Hepatocyte (in vitro differentiated cells): ENCODE results near the gene C2orf78. TPM values are rescaled to one million over a fixed set of nuclear protein-coding genes. Genes with fewer than 3 reads are reported as not detected.

Experiments
- DNase-seq: peaks from one replicate; pipeline ENCODE4 v3.0.0-alpha.2; 2016; ENCODE audit warnings: low spot score
- H2AFZ ChIP-seq: fragments of 200-600 bp; sonication (generic); 2 replicates; pipeline ENCODE4 v1.6.0; 2016; ENCODE audit warnings: antibody characterized with exemption, mild to moderate bottlenecking
- H3K27ac ChIP-seq: fragments of 200-600 bp; sonication (generic); 2 replicates; pipeline ENCODE4 v1.5.1; 2016; ENCODE audit warnings: mild to moderate bottlenecking
- H3K27me3 ChIP-seq: fragments of 200-600 bp; sonication (generic); 2 replicates; pipeline ENCODE4 v1.6.1; 2016
- H3K36me3 ChIP-seq: fragments of 200-600 bp; sonication (generic); replicated peaks from 2 replicates; pipeline ENCODE4 v1.5.1; 2016; ENCODE audit warnings: low read depth; ENCODE audit not compliant: insufficient read depth
- H3K4me1 ChIP-seq: fragments of 200-600 bp; sonication (generic); 2 replicates; pipeline ENCODE4 v1.5.1; 2016; ENCODE audit warnings: mild to moderate bottlenecking, moderate library complexity; ENCODE audit not compliant: insufficient read depth
- H3K4me2 ChIP-seq: fragments of 200-600 bp; sonication (generic); 2 replicates; pipeline ENCODE4 v1.6.0; 2016
- H3K4me3 ChIP-seq: fragments of 200-600 bp; sonication (generic); 2 replicates; pipeline ENCODE4 v1.5.1; 2016; ENCODE audit warnings: mild to moderate bottlenecking
- H3K79me2 ChIP-seq: fragments of 200-600 bp; sonication (generic); 2 replicates; pipeline ENCODE4 v1.6.0; 2017; ENCODE audit warnings: mild to moderate bottlenecking
- H3K9me2 ChIP-seq: fragments of 200-600 bp; sonication (generic); replicated peaks from 2 replicates; pipeline ENCODE4 v1.6.0; 2017; ENCODE audit warnings: mild to moderate bottlenecking; ENCODE audit not compliant: insufficient read depth
- H3K9me3 ChIP-seq: fragments of 200-600 bp; sonication (generic); 2 replicates; pipeline ENCODE4 v1.5.1; 2016; ENCODE audit warnings: low read depth, mild to moderate bottlenecking
- H4K20me1 ChIP-seq: fragments of 200-600 bp; sonication (generic); 2 replicates; pipeline ENCODE4 v1.6.0; 2016; ENCODE audit warnings: mild to moderate bottlenecking; ENCODE audit not compliant: insufficient read depth, poor library complexity, severe bottlenecking
- EZH2 ChIP-seq: fragments of 200-600 bp; sonication (generic); IDR thresholded peaks from 2 replicates; pipeline ENCODE4 v1.6.1; 2016; ENCODE audit warnings: antibody characterized with exemption, mild to moderate bottlenecking, borderline replicate concordance
- EZH2phosphoT487 ChIP-seq: fragments of 200-600 bp; sonication (generic); IDR thresholded peaks from one replicate; pipeline ENCODE4 v1.6.1; 2018; ENCODE audit warnings: antibody characterized with exemption, mild to moderate bottlenecking, low read depth, moderate library complexity; ENCODE audit not compliant: unreplicated experiment, severe bottlenecking
- WGBS: methylation state at CpG from one replicate; pipeline ENCODE4 v1.1.6; 2016; ENCODE audit warnings: low lambda C conversion rate; ENCODE audit errors: missing lambda C conversion rate; 5-methylcytosine and 5-hydroxymethylcytosine counted together
- polyA plus RNA-seq: library from polyadenylated mRNA; unstranded; fragments of >200 nt; fragmentation: Nextera tagmentation; extraction: Ambion mirVana; gene quantifications from 2 replicates; pipeline ENCODE4 v1.2.1, GENCODE V29; 2016
- total RNA-seq: library from RNA; depleted of rRNA; stranded (reverse); fragments of >200 nt; gene quantifications from 2 replicates; pipeline ENCODE4 v1.2.3, GENCODE V29; 2014
- TF ChIP-seq, protein P1 (sequence below): fragments of 200-600 bp; sonication (generic); IDR thresholded peaks from 2 replicates; pipeline ENCODE4 v1.5.1; 2016; ENCODE audit warnings: antibody characterized with exemption, mild to moderate bottlenecking; ENCODE audit not compliant: poor library complexity

Gene C2orf78
- total and polyA plus RNA-seq, 2 experiments from 2014 or later = not detected

DNA sequence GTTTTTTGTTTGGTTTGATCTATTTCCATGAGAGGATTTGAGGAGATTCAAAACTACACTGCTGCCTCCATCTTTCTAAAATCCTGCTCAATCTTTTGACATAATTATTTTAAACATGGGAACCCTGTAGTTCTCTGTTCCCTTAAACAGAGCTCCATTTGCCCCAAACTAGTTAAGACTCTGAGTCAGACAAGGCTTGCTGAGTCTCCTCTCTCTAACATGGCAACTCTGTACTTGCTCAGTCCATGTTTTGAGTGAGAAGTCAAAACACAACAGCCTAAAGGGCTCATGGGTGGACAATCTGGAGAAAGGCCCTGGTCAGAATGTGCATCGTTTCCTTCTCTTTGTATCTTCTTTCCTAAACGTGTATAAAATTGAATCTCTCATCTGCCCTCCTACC, 37.7 kb downstream of the C2orf78 start:
- no peak for TF ChIP-seq EZH2
- TF ChIP-seq, protein P1, sequence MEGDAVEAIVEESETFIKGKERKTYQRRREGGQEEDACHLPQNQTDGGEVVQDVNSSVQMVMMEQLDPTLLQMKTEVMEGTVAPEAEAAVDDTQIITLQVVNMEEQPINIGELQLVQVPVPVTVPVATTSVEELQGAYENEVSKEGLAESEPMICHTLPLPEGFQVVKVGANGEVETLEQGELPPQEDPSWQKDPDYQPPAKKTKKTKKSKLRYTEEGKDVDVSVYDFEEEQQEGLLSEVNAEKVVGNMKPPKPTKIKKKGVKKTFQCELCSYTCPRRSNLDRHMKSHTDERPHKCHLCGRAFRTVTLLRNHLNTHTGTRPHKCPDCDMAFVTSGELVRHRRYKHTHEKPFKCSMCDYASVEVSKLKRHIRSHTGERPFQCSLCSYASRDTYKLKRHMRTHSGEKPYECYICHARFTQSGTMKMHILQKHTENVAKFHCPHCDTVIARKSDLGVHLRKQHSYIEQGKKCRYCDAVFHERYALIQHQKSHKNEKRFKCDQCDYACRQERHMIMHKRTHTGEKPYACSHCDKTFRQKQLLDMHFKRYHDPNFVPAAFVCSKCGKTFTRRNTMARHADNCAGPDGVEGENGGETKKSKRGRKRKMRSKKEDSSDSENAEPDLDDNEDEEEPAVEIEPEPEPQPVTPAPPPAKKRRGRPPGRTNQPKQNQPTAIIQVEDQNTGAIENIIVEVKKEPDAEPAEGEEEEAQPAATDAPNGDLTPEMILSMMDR = no peak
- no peak for TF ChIP-seq EZH2phosphoT487
- H3K4me3 ChIP-seq = no peak overlapping the region
- no peaks in the 10 kb centered on the region for H3K9me3 ChIP-seq
- H4K20me1 ChIP-seq = no peaks in the 10 kb centered on the region
- H3K27ac ChIP-seq = no peak overlapping the region
- H2AFZ ChIP-seq = no peak overlapping the region
- 73% methylated on average over 2 of the region's 2 CpGs for WGBS
- H3K4me2 ChIP-seq = no peak overlapping the region
- no peaks in the 10 kb centered on the region for H3K9me2 ChIP-seq
- H3K27me3 ChIP-seq = peaks cover 10% of the 10 kb centered on the region
- H3K4me1 ChIP-seq = no peaks in the 10 kb centered on the region
- H3K36me3 ChIP-seq = no peaks in the 10 kb centered on the region
- DNase-seq = no peak
- H3K79me2 ChIP-seq = no peaks in the 10 kb centered on the region

DNA sequence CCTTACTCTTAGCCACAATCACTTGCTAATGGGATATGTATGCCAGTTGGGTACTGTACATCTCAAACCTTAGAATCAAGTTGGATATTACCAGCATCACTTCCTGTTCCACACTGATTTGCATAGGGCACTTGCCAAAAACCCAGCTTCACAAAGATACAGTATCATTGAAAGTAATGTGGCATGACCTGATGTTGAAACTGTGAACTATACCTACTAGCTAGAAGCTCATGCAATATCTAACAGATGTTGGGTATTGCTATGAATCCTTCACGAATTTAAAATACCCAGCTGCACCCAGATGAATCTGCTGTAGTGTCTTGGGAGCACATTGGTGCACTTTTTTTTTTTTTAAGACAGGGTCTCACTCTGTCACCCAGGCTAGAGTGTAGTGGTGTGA, 38.3 kb downstream of the C2orf78 start:
- Histone ChIP-seq H3K9me3 (no peaks in the 10 kb centered on the region), H3K27ac (no peak overlapping the region), H3K9me2 (no peaks in the 10 kb centered on the region), H3K4me1 (no peaks in the 10 kb centered on the region), H3K79me2 (no peaks in the 10 kb centered on the region), H2AFZ (no peak overlapping the region), H3K4me3 (no peak overlapping the region), H3K27me3 (peaks cover 10% of the 10 kb centered on the region), H3K36me3 (no peaks in the 10 kb centered on the region), H4K20me1 (no peaks in the 10 kb centered on the region), H3K4me2 (no peak overlapping the region)
- no peak for DNase-seq
- TF ChIP-seq, protein P1 = no peak
- no peak for TF ChIP-seq EZH2
- TF ChIP-seq EZH2phosphoT487 = no peak
- 53% methylated on average over 1 of the region's 1 CpG for WGBS

DNA sequence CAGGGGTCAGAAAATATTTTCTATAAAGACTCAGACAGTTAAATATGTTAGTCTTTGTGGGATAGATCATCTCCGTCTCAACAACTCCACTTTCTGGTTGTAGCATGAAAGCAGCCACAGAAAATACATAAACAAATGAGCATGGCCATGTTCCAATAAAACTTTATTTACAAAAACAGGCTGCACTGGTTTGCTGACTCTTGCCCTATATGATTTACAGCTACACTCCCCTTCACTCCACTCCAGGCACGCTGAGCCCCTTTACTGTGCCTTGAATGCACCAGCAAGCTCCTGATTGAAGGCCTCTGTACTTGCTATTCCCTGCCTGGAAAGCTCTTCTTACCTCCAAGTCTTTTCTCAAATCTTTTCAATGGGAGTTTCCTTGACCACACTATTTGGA, 39.0 kb downstream of the C2orf78 start:
- Histone ChIP-seq H3K9me3 (no peaks in the 10 kb centered on the region), H3K4me2 (no peak overlapping the region), H3K4me1 (no peaks in the 10 kb centered on the region), H3K27me3 (peaks cover 10% of the 10 kb centered on the region), H3K4me3 (no peak overlapping the region), H3K36me3 (no peaks in the 10 kb centered on the region), H3K27ac (no peak overlapping the region), H2AFZ (no peak overlapping the region), H3K79me2 (no peaks in the 10 kb centered on the region), H3K9me2 (no peaks in the 10 kb centered on the region), H4K20me1 (no peaks in the 10 kb centered on the region)
- 80% methylated on average over 2 of the region's 2 CpGs for WGBS
- TF ChIP-seq EZH2 (no peak), EZH2phosphoT487 (no peak)
- TF ChIP-seq, protein P1 = no peak
- DNase-seq = no peak

DNA sequence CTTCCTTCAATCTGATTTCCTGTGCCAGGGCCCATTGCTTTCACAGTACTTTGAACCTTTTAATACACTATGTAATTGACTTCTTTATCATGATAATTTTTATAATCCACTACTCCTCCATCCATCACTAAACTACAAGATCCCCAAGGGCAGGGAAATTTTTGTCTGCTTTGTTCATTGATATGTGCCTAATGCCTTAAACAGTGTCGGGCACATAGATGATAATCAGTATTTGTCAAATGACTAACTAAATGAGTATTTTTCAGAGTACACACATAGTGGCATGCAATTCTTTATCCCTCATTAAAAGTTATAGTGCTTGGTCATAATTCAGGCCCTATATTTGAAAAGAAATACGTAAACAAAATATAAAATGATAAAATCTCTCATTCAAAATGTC, 39.4 kb downstream of the C2orf78 start:
- no peak for DNase-seq
- no peak overlapping the region for H3K27ac ChIP-seq
- no peak for TF ChIP-seq EZH2phosphoT487
- TF ChIP-seq, protein P1 = no peak
- no peak for TF ChIP-seq EZH2
- peaks cover 10% of the 10 kb centered on the region for H3K27me3 ChIP-seq
- H3K36me3 ChIP-seq = no peaks in the 10 kb centered on the region
- H3K79me2 ChIP-seq = no peaks in the 10 kb centered on the region
- no peaks in the 10 kb centered on the region for H4K20me1 ChIP-seq
- no peaks in the 10 kb centered on the region for H3K9me2 ChIP-seq
- no peaks in the 10 kb centered on the region for H3K9me3 ChIP-seq
- H3K4me1 ChIP-seq = no peaks in the 10 kb centered on the region
- no peak overlapping the region for H3K4me3 ChIP-seq
- H2AFZ ChIP-seq = no peak overlapping the region
- H3K4me2 ChIP-seq = no peak overlapping the region
- 39% methylated on average over 2 of the region's 2 CpGs for WGBS
